Measurements from ENCODE around the gene NEMP2. TPM values are rescaled to one million over a fixed set of nuclear protein-coding genes. Genes with fewer than 3 reads are reported as not detected.
"Not testable (repeated sequence)": the region's sequence is repeated elsewhere in the genome, so short reads cannot be mapped to it uniquely, and the experiment has no call there.

Gene NEMP2
- total and polyA plus RNA-seq, 2 donors from 2014 or later: 2.3 to 5.2 TPM

- intact Hi-C loops (cut with DNase I): no loop called here
- Histone ChIP-seq H3K9ac (ENCODE audit: low read length in 3 of 3) (no peak overlapping the region), H3K27ac (ENCODE audit: low read depth in 2 of 2, low read length in 2 of 2) (peak overlapping the region in 1 of 2 donors; percentile 10), H3K4me1 (ENCODE audit: control insufficient read depth in 2 of 3, insufficient read depth in 2 of 3, low read depth in 1 of 3, low read length in 3 of 3) (peaks cover 0 to 17% (median 11%) of the 10 kb centered on the region in 3 donors), H3K9me3 (ENCODE audit: control insufficient read depth in 2 of 3, insufficient read depth in 1 of 3, low read length in 3 of 3) (no peaks in the 10 kb centered on the region), H3K4me3 (ENCODE audit: low read length in 3 of 3) (no peak overlapping the region), H3K36me3 (ENCODE audit: control insufficient read depth in 2 of 3, insufficient read depth in 3 of 3, low read length in 3 of 3) (no peaks in the 10 kb centered on the region), H3K27me3 (ENCODE audit: control insufficient read depth, insufficient read depth, low read length) (no peaks in the 10 kb centered on the region)
- no peak for FAIRE-seq
- DNase-seq: no peak
- TF ChIP-seq CTCF (IDR thresholded peaks at IDR 0.05; ENCODE audit: borderline replicate concordance, extremely low read depth, insufficient read depth): no peak
These were observed 64.2 kb downstream of the NEMP2 start for GRCh38 chr2:190470256-190470826.

- FAIRE-seq: peak; percentile 46
- DNase-seq: peak in 2 of 5 donors; percentile 35 to 69
These were observed 64.8 kb downstream of the NEMP2 start for GRCh38 chr2:190469771-190470170.

GRCh38 chr2:190468814-190469569, 65.5 kb downstream of the NEMP2 start:
- FAIRE-seq: peak; percentile 90
- H3K4me1 ChIP-seq (ENCODE audit: control insufficient read depth in 2 of 3, insufficient read depth in 2 of 3, low read depth in 1 of 3, low read length in 3 of 3): peaks cover 0 to 17% (median 11%) of the 10 kb centered on the region in 3 donors
- no peaks in the 10 kb centered on the region for H3K9me3 ChIP-seq (ENCODE audit: control insufficient read depth in 2 of 3, insufficient read depth in 1 of 3, low read length in 3 of 3)
- peak overlapping the region; percentile 3 to 60 for H3K27ac ChIP-seq (ENCODE audit: low read depth in 2 of 2, low read length in 2 of 2)
- no peak for TF ChIP-seq CTCF (IDR thresholded peaks at IDR 0.05; ENCODE audit: borderline replicate concordance, extremely low read depth, insufficient read depth)
- H3K36me3 ChIP-seq (ENCODE audit: control insufficient read depth in 2 of 3, insufficient read depth in 3 of 3, low read length in 3 of 3): no peaks in the 10 kb centered on the region
- H3K27me3 ChIP-seq (ENCODE audit: control insufficient read depth, insufficient read depth, low read length): no peaks in the 10 kb centered on the region
- no peak overlapping the region for H3K9ac ChIP-seq (ENCODE audit: low read length in 3 of 3)
- H3K4me3 ChIP-seq (ENCODE audit: low read length in 3 of 3): no peak overlapping the region
- peak in 4 of 5 donors; percentile 61 to 87 (median 75) for DNase-seq
- intact Hi-C loops (cut with DNase I): no loop called here

More at GRCh38 chr2:190469771-190470170, 64.8 kb downstream of the NEMP2 start:
- Histone ChIP-seq H3K9ac (ENCODE audit: low read length in 3 of 3) (no peak overlapping the region), H3K27ac (ENCODE audit: low read depth in 2 of 2, low read length in 2 of 2) (peak overlapping the region; percentile 10 to 41), H3K27me3 (ENCODE audit: control insufficient read depth, insufficient read depth, low read length) (no peaks in the 10 kb centered on the region), H3K4me3 (ENCODE audit: low read length in 3 of 3) (no peak overlapping the region), H3K36me3 (ENCODE audit: control insufficient read depth in 2 of 3, insufficient read depth in 3 of 3, low read length in 3 of 3) (no peaks in the 10 kb centered on the region), H3K9me3 (ENCODE audit: control insufficient read depth in 2 of 3, insufficient read depth in 1 of 3, low read length in 3 of 3) (no peaks in the 10 kb centered on the region), H3K4me1 (ENCODE audit: control insufficient read depth in 2 of 3, insufficient read depth in 2 of 3, low read depth in 1 of 3, low read length in 3 of 3) (peaks cover 0 to 17% (median 11%) of the 10 kb centered on the region in 3 donors)
- no peak for TF ChIP-seq CTCF (IDR thresholded peaks at IDR 0.05; ENCODE audit: borderline replicate concordance, extremely low read depth, insufficient read depth)
- intact Hi-C loops (cut with DNase I): no loop called here

- Histone ChIP-seq H3K4me1 (ENCODE audit: control insufficient read depth in 2 of 3, insufficient read depth in 2 of 3, low read depth in 1 of 3, low read length in 3 of 3) (peaks cover 0 to 17% (median 11%) of the 10 kb centered on the region in 3 donors), H3K27ac (ENCODE audit: low read depth in 2 of 2, low read length in 2 of 2) (peak overlapping the region; percentile 3 to 14)
- H3K27me3 ChIP-seq (ENCODE audit: control insufficient read depth, insufficient read depth, low read length); H3K4me3 ChIP-seq (ENCODE audit: low read length in 3 of 3); DNase-seq; H3K9ac ChIP-seq (ENCODE audit: low read length in 3 of 3); H3K9me3 ChIP-seq (ENCODE audit: control insufficient read depth in 2 of 3, insufficient read depth in 1 of 3, low read length in 3 of 3); intact Hi-C loops (cut with DNase I); FAIRE-seq; H3K36me3 ChIP-seq (ENCODE audit: control insufficient read depth in 2 of 3, insufficient read depth in 3 of 3, low read length in 3 of 3): not testable (repeated sequence)
These were observed 66.2 kb downstream of the NEMP2 start for GRCh38 chr2:190468354-190468753.

Measured in kidney (tissue), 14 donors.